ENCODE data around the gene GRIK2.

Gene GRIK2

GRCh38 chr6:101921829-101922450 lies 528.4 kb downstream of the GRIK2 start:
- no peak for DNase-seq (ENCODE audit: low read depth)
- no peak for TF ChIP-seq CTCF (conservative IDR thresholded peaks at IDR 0.05; ENCODE audit: low read depth, low read length)
- H3K4me3 ChIP-seq (ENCODE audit: low read length): no peak overlapping the region

DNA sequence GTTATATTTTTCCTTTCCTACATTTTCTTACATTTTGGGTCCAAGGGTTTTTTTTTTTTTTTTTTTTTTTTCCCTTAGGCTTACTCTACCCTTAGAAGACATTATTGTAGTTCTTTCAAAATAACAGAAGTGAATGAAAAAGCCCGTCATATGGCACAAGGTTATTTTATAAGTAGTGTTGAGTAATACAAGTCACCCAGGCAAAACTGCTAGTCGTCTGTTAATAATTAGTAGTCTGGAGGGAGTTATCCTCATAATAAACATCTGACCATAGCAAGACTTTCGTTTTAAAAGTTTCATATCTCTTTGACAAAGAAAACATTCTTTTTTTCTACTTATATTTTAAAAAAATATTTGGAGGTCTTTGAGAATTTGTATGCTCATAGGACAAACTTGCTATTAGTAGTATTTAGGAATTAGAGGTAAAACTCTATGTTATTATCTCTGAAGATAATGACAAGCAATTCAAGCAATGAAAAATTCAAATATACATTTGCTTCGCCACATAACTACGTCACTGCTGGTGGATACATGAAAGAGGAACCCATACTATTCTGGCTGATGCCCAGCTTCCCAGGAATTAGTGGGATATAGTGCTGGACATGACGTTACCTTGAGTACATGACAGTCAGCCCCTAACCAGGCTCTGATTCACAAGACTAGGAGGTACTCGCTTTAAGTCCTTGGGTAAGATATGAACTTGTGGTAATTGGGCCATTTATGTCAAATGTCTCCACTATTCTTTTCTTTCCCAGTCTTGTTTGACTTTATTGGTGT lies 532.8 kb downstream of the GRIK2 start:
- TF ChIP-seq CTCF (conservative IDR thresholded peaks at IDR 0.05; ENCODE audit: low read depth, low read length): no peak
- no peak overlapping the region for H3K4me3 ChIP-seq (ENCODE audit: low read length)
- no peak for DNase-seq (ENCODE audit: low read depth)

DNA sequence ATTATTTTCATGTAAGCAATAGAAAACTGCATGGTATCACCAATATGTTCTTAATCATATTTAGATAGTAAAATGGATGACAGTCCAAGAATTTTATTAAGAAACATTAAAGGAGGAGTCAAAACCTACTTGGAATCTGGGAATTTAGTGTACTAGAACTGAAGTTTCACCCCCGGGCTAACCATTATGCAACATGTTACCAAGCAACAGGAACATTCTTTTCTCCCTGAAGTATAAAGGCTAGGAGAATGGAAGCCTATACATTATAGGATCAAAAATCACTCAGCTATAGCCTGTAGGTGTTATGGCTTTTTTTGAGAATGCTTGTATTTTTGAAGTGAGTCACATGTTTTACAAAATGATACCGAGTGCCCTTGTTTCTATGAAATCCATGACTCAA lies 538.3 kb downstream of the GRIK2 start:
- DNase-seq (ENCODE audit: low read depth): no peak
- TF ChIP-seq CTCF (conservative IDR thresholded peaks at IDR 0.05; ENCODE audit: low read depth, low read length): no peak
- no peak overlapping the region for H3K4me3 ChIP-seq (ENCODE audit: low read length)

DNA sequence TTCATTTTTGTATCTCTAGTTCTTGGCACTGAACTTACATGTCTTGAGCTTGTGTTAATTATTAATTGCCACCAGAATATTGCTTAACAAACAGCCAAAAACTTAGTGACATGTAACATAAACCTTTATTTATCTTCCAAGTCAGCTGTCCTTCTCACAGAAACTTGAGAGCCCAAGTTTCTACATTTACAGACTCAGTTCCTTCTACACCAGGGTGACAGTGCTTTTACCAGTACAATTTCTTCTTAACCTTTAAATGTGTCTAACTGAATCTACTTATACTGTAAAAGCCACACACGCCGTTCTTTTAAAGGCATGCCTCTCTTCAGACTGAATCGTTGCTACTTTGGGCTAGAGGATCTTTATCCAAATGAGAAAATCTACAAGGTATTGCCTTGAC lies 539.2 kb downstream of the GRIK2 start:
- H3K4me3 ChIP-seq (ENCODE audit: low read length): no peak overlapping the region
- no peak for TF ChIP-seq CTCF (conservative IDR thresholded peaks at IDR 0.05; ENCODE audit: low read depth, low read length)
- DNase-seq (ENCODE audit: low read depth): no peak

DNA sequence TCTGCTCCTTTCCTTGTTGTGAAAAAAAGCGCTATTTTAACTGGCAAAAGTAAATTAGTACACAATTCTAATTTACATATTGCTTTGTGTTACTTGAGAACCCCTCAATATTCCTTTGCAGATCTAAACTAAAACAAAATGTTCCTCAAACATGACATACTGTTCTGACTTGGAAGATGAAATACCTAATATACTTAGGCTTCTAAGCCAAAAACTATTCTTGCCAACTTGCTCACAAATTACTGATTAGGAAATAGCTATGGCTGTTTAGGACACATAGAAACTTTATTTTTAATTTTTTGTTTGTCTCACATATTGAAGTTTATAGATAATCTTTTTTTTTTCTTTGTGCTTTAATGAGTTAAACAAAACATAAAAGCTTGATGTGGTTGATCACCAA lies 542.2 kb downstream of the GRIK2 start:
- H3K4me3 ChIP-seq (ENCODE audit: low read length): no peak overlapping the region
- TF ChIP-seq CTCF (conservative IDR thresholded peaks at IDR 0.05; ENCODE audit: low read depth, low read length): no peak
- no peak for DNase-seq (ENCODE audit: low read depth)

- no peak for DNase-seq (ENCODE audit: low read depth)
- H3K4me3 ChIP-seq (ENCODE audit: low read length): no peak overlapping the region
- TF ChIP-seq CTCF (conservative IDR thresholded peaks at IDR 0.05; ENCODE audit: low read depth, low read length): no peak
These were observed 543.0 kb downstream of the GRIK2 start for GRCh38 chr6:101936516-101936915.

DNA sequence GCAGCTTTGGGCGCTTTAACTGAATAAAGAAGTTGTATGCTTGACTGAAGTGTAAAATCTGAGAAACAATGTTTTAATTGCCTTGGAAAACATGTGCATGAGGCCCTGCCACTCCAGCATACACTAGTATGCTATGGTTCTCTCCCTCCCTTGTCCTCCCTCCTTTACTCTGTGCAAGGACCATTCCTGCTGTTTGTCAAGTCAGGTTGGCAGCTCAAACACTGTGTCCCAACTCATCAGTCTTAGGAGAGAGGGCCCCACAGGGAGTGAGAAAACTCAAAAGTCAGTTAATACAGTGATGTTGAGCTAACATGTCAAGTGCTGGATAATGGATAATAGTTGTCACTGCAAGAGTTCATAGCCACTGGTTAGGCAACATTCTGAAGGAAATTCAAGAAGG lies 543.6 kb downstream of the GRIK2 start:
- DNase-seq (ENCODE audit: low read depth): no peak
- TF ChIP-seq CTCF (conservative IDR thresholded peaks at IDR 0.05; ENCODE audit: low read depth, low read length): no peak
- no peak overlapping the region for H3K4me3 ChIP-seq (ENCODE audit: low read length)
